SK-N-DZ (cell line): ENCODE results near the gene FOXA2. TPM values are rescaled to one million over a fixed set of nuclear protein-coding genes. Genes with fewer than 3 reads are reported as not detected.
"Not testable (repeated sequence)": the region's sequence is repeated elsewhere in the genome, so short reads cannot be mapped to it uniquely, and the experiment has no call there.

ENCODE experiments used
- DNase-seq: peaks from one replicate; pipeline ENCODE4 v3.0.0-alpha.2; 2015; ENCODE audit warnings: low spot score
- polyA plus RNA-seq, 2 experiments: library from polyadenylated mRNA; depleted of rRNA; stranded (reverse); fragments of >200 nt; gene quantifications; 2 replicates each; pipeline ENCODE4 v1.2.3, GENCODE V29; 2014

FOXA2 gene
- polyA plus RNA-seq (2014; cell fraction: cytosol; rRNA removed), result not detected in 2 replicates
- not detected in 2 replicates for polyA plus RNA-seq (2014; cell fraction: nucleus; rRNA removed)

DNA sequence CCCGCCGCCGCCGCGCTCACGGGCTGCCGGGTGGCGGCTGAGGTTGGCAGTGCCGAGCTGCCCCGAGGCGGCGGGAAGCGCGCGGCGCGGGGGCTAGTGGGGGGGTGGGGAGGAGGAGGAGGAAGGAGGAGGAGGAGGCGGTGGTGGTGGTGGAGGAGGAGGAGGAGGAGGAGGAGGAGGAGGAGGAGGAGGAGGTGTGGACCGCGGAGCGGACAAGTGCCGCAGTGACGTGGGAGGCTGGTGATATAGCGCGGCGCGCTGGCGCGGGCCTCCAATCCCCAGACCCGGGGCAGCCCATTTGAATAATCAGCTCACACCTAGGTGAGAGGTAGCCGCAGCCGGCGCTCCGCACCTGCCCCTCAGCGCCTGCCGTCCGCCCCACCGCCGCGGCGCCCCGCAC is at the start of gene FOXA2:
TSS of gene FOXA2 (minus strand) at position 51 of the 400 bp plus-strand sequence. CDS start 294 bp downstream, outside the sequence.
- DNase-seq, result no peak

DNA sequence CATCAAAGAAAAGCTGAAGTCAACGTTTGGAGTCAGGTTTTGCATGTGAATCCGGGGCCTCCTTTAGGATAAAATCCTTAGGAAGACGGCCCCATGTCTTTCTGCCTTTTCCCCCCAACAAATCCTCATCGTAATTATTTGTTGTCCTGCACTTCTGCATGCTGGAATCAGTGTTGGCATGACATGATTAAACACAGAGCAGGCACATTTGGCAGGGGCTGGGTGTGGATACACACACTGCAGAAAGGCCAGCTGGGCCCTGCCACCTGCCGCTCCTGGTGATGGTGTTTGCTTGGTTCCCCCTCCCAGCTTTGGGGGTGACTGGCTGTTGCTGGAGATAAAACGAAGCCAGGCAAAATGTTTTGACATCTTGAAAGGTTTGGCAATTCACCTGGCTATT is 46.3 kb upstream of the FOXA2 start:
- DNase-seq, result no peak

DNA sequence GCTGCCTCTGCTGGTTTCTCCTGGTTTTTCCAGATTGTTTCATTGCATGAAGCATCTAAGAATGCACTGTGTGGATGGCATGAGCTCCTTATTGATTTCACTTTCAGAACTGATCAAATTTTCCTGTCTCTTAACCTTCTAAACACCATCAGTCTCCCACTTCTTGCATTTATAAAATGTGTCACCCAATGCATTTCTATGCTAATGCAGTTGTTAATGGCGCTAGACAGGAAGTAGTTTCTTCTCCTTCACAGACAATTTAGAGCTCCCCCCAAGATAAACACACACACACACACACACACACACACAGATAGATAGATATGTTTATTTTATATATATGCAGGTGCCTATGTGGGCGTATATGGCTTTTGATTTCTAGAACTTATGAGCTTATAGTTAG is 45.6 kb upstream of the FOXA2 start:
- DNase-seq, result no peak

DNA sequence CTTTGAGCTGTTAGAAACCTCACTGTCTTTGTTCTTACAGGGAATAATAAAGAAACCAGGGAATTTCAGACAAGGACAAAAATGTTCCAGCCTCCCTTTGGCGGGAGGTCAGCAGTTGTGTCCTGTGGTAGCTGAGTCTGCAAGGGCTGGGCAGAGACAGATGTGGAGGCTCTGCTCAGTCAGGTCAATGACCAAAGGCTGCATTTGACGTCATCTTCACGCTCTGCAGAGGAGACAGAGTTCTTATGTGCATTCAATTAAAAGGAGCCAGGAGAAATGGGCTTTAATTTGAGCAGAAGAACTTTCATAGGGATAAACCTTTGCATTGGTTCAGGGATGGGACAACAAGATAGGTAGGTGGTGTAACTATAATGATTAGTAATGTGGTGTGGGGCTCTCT is 45.1 kb upstream of the FOXA2 start:
- no peak for DNase-seq

DNA sequence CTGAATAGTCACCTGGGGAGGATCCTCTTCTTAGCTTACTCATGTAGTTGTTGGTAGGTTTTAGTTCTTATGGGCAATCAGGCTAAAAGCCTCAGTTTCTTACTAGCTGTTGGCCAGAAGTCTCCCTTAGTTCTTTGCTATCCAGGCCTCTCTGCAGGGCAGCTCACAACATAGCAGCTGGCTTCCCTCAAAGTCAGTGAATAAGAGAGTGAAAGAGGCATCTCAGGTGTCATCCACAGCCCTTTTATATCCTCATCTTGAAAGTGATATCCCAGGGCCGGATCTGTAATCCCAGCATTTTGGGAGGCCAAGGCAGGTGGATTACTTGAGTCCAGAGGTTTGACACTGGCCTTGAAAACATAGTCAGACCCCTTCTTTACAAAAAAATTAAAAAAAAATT is 42.1 kb upstream of the FOXA2 start:
- no peak for DNase-seq

DNA sequence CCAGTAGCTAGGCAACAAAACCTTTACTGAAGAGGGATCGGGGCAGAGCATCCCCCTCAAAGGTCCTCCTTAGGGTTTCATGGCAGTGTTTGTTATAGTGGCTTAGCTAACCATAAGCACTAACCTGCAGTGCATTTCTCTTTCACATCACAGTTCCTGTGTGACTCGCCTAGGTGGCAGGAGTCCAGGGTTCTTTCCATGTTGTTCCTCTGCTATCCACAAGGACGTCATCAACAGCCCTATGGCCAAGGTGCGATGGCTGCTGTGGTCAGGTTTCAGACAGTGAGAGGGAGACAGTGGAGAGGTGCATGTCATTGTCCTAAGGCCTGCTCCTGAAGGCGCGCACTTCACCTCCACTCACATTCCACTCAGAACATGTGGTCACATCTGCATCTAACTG is 38.8 kb upstream of the FOXA2 start:
- no peak for DNase-seq

DNA sequence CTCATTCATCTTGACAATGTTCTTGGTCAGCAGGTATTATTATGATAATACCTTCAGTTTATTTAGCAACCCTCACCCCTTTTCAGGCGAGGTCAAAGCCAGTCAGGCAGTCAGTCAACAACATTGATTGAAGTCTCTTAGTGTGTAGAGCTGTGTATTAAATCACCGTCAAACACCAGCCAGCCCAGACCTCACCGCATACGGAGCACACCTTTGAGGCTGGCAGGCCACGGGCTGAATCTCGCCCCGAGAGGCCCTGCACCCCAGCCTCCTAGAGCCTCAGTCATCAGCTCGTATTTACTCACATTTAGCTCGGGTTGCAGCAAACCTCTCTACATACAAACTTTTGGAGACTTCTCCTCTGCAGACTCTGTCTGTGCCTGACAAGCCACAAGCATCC is 36.0 kb upstream of the FOXA2 start:
- DNase-seq, result no peak

DNA sequence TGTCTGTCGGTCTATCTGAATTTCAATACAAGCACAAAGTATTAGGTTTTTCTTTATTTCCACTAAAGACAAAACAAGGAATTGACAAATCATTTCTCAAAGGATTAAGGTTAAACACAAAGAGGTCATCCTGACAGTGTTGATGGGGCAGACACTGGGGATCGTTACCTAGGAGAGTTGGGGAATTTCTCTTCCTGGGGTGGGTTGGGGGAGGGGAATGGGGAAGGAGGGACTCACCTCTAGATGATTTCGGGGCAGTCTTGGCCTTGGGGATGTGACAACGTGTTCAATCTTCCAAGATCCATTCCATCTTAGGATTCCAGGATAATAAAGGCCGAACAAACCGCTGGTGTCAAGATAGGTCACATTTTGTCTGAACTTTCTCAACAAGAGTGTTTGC is 35.4 kb upstream of the FOXA2 start:
- no peak for DNase-seq

DNA sequence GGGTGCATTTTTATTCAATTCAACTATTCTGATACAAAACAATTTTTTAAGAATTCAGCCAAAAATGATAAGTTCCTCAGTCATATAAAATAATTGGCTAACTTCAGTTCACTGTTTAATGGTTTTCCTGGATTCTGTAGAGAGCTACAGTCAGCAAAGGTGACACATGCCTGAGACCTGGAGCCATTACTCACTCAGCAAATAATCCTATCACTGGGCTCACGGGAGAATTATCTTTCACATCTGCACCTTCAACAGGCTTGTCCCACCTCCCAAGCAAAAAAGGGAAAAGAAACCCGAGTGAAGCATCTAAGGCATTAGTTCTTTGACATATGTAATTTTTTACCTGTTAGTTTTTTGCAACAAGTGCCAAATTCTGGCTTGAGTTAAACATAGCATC is 34.9 kb upstream of the FOXA2 start:
- no peak for DNase-seq

DNA sequence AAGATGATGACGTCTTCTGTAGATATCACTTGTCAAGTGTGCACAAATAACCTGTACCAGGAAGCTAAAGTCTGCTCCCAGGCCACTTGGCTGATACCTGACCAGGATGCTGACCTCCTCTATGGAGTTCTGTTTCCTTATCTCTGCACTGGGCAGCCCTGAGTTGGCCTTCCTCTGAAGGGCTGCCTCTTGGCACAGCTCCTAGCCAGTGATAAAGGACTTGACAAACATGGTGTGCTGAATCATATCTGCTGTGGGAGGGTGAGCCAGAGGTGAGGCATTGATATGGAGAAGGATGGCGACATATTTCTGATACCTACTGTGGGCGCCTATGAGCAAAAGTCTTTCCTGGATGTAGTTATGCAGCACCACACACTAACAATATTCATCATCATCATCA is 32.8 kb upstream of the FOXA2 start:
- no peak for DNase-seq

DNA sequence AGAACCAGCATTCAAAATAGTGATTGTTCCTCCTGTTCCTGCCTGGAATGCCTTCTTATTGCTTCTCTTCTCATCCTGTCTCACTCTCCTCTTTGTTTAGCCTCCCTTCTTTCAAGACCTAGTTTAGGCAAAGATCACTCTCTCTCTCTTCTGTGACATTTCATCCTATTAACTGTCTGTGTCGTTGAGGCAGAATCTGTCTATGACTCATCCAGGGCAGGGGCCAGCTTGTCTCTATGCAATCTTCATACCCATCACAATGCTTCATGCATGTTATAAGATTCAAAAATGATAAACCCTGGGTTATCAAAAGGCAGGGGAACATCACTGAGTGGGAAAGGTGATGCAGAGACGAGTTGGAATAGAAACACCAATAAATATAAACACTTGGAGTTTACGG is 32.2 kb upstream of the FOXA2 start:
- DNase-seq, result no peak

DNA sequence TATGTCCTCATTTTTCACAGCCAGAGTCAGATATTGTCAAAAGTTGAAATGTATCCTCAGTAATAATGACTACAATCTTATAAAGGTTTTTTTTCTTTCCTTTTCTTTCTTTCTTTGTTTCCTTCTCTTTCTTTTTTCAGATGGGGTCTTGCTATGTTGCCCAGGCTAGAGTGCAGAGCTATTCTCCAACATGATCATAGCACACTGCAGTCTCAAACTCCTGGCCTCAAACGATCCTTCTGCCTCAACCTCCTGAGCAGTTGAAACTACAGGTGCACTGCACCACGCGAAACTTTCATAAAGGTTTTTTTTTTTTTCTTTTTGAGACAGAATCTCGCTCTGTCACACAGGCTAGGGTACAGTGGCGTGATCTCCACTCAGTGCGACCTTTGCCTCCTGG is 31.1 kb upstream of the FOXA2 start:
- no peak for DNase-seq

DNA sequence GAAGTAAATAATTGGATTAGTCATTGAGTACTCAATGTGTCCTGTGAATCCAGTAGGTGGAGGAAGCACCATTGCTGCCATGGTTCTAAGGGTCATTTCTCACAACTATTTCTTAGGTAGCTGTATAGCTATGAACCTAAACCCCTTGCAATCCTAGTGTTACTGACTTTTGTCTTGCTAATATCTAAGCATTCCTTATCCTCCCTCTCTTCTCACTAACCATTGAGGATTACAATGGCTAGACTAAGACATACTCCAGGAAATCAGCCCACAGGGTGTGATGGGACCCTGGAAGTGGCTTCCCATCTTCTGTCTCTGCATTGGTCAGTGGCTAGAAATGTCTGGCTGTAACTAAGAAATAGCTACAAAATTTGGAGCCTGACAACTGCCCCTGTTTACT is 27.3 kb upstream of the FOXA2 start:
- DNase-seq, result no peak

DNA sequence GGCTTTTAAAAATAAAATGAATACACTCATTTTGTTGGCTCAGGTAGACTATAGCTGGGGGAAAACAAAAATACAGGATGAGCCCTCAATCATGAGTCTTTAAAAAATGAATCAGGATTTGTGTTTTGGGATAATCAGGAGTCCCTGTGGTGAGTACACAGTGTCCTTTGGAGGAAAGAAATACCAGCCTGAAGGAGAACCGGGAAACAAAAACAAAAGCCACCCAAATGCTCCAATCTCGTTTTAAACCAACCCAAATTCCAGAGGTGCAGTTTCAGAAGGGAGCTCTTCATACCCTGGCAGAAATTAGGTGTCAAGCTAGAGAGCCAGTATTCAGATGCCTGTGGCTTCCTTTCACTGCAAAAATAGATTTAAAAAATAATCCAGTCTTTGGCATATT is 23.3 kb upstream of the FOXA2 start:
- no peak for DNase-seq

DNA sequence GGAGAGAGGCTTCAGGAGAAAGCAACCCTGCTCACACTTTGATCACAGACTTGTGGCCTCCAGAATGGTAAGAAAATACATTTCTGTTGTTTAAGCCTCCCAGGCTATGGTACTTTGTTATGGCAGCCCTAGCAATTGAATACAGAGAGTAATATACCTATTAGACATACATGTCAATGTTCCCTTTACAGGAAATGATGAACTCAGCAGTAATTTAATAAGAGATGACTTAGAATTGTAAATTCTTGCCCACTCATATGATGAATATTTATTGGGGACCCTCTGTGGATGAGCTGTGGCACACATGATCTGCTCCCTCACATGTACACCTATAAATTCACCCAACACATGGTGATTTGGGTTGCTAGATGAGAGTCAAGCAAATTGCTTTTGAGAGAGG is 20.4 kb upstream of the FOXA2 start:
- no peak for DNase-seq

DNA sequence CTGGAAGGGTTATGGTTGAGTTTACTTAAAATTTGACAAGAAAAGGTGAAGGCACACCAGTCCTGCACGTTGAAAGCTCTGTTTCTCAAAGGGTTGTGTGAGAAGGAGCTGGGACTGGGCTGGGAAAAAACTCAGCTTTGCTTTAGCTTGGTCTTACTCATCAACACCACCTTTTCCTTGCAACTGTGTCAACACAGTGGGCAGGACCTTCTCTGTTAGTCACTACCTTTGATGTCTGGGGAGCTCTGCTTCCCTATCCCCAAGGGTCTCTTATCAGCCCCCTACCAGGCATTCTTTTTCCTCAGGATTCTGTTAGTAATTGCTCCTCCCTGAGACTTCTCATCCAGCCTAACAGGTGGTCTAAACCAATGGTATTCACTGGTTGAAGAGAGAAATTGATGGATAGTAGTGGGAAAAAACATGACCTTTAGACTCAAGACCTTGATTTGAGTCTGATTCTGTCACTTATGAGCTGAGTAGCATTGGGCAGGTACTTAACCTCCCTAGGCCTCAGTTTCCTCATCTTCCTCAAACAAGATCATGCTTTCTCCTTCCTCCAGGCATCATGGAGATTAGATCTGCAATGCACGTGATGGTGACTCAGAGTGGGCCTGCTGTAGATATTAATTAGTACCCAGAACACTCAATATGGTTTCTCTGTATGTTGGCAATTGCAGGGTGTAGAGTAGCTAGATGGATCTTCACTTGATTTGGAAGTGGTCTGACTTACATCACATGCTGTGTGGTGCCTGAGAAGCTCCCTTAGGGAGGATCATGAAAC is 17.2 kb upstream of the FOXA2 start:
- no peak for DNase-seq

DNA sequence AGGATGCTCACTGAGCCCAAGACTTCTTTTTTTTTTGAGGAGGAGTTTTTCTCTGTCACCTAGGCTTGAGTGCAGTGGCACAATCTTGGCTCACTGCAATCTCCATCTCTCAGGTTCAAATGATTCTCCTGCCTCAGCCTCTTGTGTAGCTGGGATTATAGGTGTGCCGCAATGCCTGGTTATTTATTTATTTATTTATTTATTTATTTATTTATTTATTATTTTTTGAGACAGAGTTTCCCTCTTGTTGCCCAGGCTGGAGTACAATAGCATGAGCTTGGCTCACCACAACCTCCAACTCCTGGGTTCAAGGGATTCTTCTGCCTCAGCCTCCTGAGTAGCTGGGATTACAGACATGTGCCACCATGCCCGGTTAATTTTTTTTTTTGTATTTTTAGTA is 14.9 kb upstream of the FOXA2 start:
- DNase-seq, result not testable (repeated sequence)

DNA sequence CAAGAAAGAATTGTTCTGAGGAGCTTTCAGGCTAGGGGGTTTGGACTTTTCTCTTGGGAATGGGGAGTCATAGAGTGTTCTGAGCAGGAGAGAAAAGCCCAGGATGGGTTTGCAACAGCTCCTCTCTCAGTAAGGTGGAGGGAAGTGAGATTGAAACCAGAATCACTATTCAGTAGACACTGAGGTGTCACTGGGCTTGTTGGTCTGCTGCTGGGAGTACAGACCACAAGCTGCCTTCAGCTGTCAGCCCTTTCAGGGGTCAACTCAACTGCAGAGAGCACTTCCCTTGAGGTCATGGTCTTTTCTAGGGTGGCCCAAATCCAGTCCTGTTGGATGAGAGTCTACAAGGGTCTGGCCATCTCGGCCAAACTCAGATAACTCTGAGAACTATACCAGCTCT is 12.9 kb upstream of the FOXA2 start:
- no peak for DNase-seq

DNA sequence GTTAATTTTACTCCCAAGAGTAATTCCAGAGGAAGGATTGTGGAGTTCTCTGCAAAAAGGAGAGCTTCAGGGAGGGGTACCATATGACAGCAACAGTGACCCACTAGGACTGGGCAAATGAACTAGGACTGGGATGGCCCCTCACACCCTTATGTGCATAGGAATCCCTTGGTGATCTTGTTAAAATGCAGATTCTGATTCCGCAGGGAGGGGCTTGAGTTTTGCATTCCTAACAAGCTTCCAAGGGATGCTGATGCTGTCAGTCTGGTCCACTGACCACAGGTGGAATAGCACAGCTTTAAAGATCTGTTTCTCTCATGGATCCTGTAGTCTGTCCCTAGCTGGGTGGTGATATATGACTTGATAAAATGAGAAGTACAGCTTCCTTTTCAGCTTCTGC is 6.3 kb upstream of the FOXA2 start:
- no peak for DNase-seq

DNA sequence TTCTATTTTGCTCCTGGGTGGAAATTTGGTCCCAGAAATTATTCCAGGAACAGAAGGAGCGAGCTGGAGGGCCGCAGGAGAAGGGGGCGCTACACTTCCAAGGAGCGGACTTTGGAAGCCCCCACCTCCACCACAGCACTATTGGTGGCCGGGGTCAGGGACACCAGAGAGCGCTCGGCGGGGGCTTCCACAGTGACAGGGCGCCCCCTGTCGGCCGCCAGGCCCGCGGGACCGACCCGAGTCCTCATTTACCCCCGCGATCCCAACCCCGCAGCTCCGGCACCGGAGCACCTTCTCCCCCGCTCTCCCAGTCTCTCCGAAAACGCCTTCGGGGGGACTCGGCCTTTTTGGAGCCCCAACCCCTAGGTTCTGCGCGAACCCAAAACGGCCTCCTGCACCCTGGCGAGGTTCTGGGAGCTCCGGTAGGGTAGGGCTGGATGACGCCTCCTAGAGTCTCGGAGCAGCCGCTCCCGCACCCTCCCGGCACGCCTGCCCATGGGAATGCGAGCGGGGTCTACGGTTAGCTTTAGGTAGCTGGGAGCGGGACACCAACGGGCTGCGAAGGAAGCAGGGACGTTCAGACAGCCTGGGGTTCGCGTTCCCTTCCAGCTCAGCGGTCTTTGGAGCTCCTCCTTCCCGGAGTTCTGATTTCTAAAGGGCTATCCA is 2.4 kb upstream of the FOXA2 start:
- DNase-seq, result no peak

DNA sequence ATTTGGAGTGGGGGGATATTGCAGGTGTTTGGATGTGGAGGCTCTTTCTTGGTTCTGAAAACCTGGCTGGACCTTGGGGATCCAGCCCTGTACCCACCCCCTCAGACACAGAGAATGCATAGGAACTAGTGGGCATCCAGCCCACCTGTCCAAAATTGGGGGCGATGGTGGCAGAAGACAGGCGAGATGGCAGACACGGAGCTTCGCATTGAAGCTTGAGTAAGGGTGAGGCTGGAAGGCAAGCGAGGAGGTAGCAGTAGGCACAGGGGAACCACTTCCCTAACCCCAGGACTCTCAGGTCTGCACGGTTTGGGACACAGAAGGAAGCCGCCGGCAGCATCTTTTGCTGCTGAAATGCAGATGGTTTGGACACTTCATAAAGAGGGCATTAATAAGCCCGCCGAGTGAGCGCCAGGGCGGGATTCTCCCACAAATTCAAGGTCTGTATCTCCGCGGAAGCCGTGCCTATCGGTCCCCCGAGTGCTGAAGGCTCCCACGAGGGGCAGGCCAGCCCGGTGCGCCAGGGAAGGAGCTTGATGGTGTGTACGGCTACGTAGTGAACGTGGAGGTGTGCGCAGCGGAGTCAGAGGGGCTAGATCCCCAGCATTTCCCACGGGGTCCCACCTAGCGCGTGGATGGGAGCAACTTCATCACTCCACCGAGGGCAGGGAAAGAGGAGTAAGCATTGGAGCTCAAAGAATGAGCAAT is 1.6 kb upstream of the FOXA2 start:
- no peak for DNase-seq

DNA sequence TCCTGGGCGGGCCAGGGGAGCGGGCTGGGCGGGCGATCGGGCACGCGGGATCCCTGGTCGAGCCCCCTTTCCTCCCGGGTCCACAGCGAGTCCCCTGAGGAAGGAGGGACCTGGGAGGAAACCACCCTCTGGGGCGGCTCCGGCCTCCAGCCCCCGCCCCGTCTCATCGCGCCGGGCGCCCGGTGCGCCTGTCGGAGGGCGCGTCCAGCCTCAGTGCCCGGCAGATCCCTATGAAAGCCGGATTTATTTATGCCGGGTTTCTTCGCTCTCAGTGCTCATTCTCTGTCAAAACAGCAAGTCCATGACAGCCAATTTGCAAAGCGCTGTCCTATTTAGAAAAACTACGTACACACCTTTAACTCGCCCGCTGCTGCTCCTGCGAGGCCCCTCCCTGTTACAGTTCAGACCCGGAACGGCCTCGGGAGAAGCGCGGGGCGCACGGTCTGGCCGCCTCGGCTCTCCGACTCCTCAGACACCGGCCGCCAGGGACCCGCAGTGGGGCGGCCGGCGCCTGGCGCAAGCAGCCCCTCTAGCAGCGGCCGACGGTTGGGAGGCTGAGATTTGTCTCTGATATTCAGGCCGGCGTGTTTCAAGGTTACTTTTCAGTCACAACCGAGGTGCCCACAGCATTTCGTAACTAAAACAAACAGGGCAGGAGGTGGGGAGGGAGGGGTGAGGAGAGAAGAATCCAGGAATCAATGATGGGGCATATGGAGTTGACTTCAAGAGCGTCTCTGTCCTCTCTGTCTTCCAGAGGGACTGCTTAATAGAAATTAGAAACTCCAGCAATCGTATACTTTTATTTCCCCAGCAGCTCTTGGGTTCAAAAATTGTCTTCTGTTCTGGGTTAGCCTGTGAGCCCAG is 782 bp upstream of the FOXA2 start:
- DNase-seq, result no peak
